GM12891 (cell line): Measurements from ENCODE around the gene GBF1.
A peak's percentile ranks its signal among the peaks of the same experiment; 100 is the strongest.

Experiments
- POLR2A ChIP-seq: IDR thresholded peaks from 2 replicates; pipeline ENCODE4 v1.6.1; 2011; ENCODE audit warnings: low read depth, low read length, control low read depth
- POLR2AphosphoS5 ChIP-seq: IDR thresholded peaks from 2 replicates; pipeline ENCODE4 v1.6.1; 2011; ENCODE audit warnings: low read depth, low read length, control low read depth
- TAF1 ChIP-seq: IDR thresholded peaks from 2 replicates; pipeline ENCODE4 v1.6.1; 2011; ENCODE audit warnings: low read depth, low read length, control low read depth

GRCh38 chr10:102409604-102410428 lies 164.5 kb downstream of the GBF1 start:
- peak; percentile 44; the same call in 1 of the 2 replicates for TF ChIP-seq POLR2A
- no peak for TF ChIP-seq POLR2AphosphoS5
- TF ChIP-seq TAF1 = no peak
